BLaER1 (cell line): Measurements from ENCODE around the gene YIPF3.

Source experiments
- H3K27ac ChIP-seq: shearing (Covaris generic); formaldehyde crosslinking; 2 replicates; pipeline ENCODE4 v1.8.1; 2022
- H3K27me3 ChIP-seq: shearing (Covaris generic); formaldehyde crosslinking; 2 replicates; pipeline ENCODE4 v1.8.1; 2022
- H3K36me3 ChIP-seq: shearing (Covaris generic); formaldehyde crosslinking; 2 replicates; pipeline ENCODE4 v1.8.1; 2022
- H3K4me1 ChIP-seq: shearing (Covaris generic); formaldehyde crosslinking; 2 replicates; pipeline ENCODE4 v1.8.1; 2022
- H3K4me2 ChIP-seq: shearing (Covaris generic); formaldehyde crosslinking; 2 replicates; pipeline ENCODE4 v1.8.1; 2022
- H3K4me3 ChIP-seq: shearing (Covaris generic); formaldehyde crosslinking; 2 replicates; pipeline ENCODE4 v1.8.1; 2022
- H3K9ac ChIP-seq: shearing (Covaris generic); formaldehyde crosslinking; 2 replicates; pipeline ENCODE4 v1.8.1; 2022
- H3K9me3 ChIP-seq: shearing (Covaris generic); formaldehyde crosslinking; 2 replicates; pipeline ENCODE4 v1.8.1; 2022
- H4K20me1 ChIP-seq: shearing (Covaris generic); formaldehyde crosslinking; 2 replicates; pipeline ENCODE4 v1.8.1; 2022
- Cebpa-rat ChIP-seq: shearing (Covaris generic); IDR thresholded peaks from 2 replicates; pipeline ENCODE4 v1.8.1; 2022

The YIPF3 gene

GRCh38 chr6:43465948-43466347 is 50.8 kb downstream of the YIPF3 start:
- Histone ChIP-seq H3K27ac (no peak overlapping the region), H3K36me3 (no peaks in the 10 kb centered on the region), H3K4me1 (no peaks in the 10 kb centered on the region), H3K4me3 (no peak overlapping the region), H3K4me2 (no peak overlapping the region), H4K20me1 (no peaks in the 10 kb centered on the region), H3K9ac (no peak overlapping the region), H3K9me3 (no peaks in the 10 kb centered on the region), H3K27me3 (no peaks in the 10 kb centered on the region)
- no peak for TF ChIP-seq Cebpa-rat

- no peaks in the 10 kb centered on the region for H3K9me3 ChIP-seq
- no peaks in the 10 kb centered on the region for H3K4me1 ChIP-seq
- no peaks in the 10 kb centered on the region for H3K27me3 ChIP-seq
- H3K9ac ChIP-seq: no peak overlapping the region
- no peak for TF ChIP-seq Cebpa-rat
- H3K36me3 ChIP-seq: no peaks in the 10 kb centered on the region
- no peak overlapping the region for H3K4me2 ChIP-seq
- no peaks in the 10 kb centered on the region for H4K20me1 ChIP-seq
- H3K27ac ChIP-seq: no peak overlapping the region
- no peak overlapping the region for H3K4me3 ChIP-seq
These were observed 52.4 kb downstream of the YIPF3 start for GRCh38 chr6:43464337-43464736.

GRCh38 chr6:43461936-43462335 is 54.8 kb downstream of the YIPF3 start:
- no peak overlapping the region for H3K27ac ChIP-seq

More at GRCh38 chr6:43461936-43462335, 54.8 kb downstream of the YIPF3 start:
- Histone ChIP-seq H3K36me3 (no peaks in the 10 kb centered on the region), H3K4me1 (no peaks in the 10 kb centered on the region), H3K4me2 (no peak overlapping the region), H3K27me3 (peaks cover 13% of the 10 kb centered on the region), H3K4me3 (no peak overlapping the region), H3K9ac (no peak overlapping the region), H4K20me1 (no peaks in the 10 kb centered on the region), H3K9me3 (no peaks in the 10 kb centered on the region)
- no peak for TF ChIP-seq Cebpa-rat
